ENCODE data around the gene EFCAB10.

- TF ChIP-seq EZH2 (IDR thresholded peaks at IDR 0.05) (no peak), POLR2AphosphoS5 (IDR thresholded peaks at IDR 0.05; ENCODE audit: borderline replicate concordance, low read depth, low read length) (no peak)
Observed at GRCh38 chr7:105538339-105538738, 43.0 kb downstream of the EFCAB10 start.
